SK-N-SH (cell line): ENCODE data around the gene TMEM184A. TPM values are rescaled to one million over a fixed set of nuclear protein-coding genes. Genes with fewer than 3 reads are reported as not detected.

Experiments used
- CTCF ChIA-PET: fragments of 300-600, 350-600 bp; formaldehyde crosslinking; extraction: SDS; loops from one replicate; lab custom pipeline; 2021; lab: Yijun Ruan, JAX
- POLR2A ChIA-PET: fragments of 350-600 bp; sonication (Branson Sonifier 250); formaldehyde crosslinking; extraction: SDS; loops from one replicate; lab custom pipeline; 2020; ENCODE audit warnings: antibody characterized with exemption, inconsistent platforms; lab: Yijun Ruan, JAX
- DNase-seq: peaks from one replicate; pipeline ENCODE4 v3.0.0; 2012
- H2AFZ ChIP-seq: fragments of 200-600 bp; sonication (generic); 2 replicates; pipeline ENCODE4 v1.8.1; 2016; ENCODE audit warnings: antibody characterized with exemption, mild to moderate bottlenecking, low read depth
- H3F3A ChIP-seq: fragments of 200-600 bp; sonication (generic); replicated peaks from 2 replicates; pipeline ENCODE3; 2016; ENCODE audit warnings: antibody characterized with exemption, mild to moderate bottlenecking; ENCODE audit not compliant: insufficient read depth
- H3K27ac ChIP-seq, 2 experiments: fragments of 200-500 bp in 1 of 2; fragments of 200-600 bp in 1 of 2; sonication (Bioruptor generic) in 1 of 2; sonication (generic), shearing (Covaris generic) in 1 of 2; 2 replicates each; pipeline versions ENCODE4 v1.5.1 to v1.6.1; 2014 to 2016; ENCODE audit warnings: low read depth in 2 of 2, inconsistent platforms in 1 of 2, low read length in 1 of 2, mild to moderate bottlenecking in 1 of 2, mixed read lengths in 1 of 2
- H3K27me3 ChIP-seq: fragments of 200-600 bp; sonication (generic), shearing (Covaris generic); 2 replicates; pipeline ENCODE4 v1.6.1; 2016; ENCODE audit warnings: mixed run types; ENCODE audit not compliant: insufficient read depth
- H3K36me3 ChIP-seq, 2 experiments: fragments of 200-500 bp in 1 of 2; fragments of 200-600 bp in 1 of 2; sonication (Bioruptor generic) in 1 of 2; sonication (generic) in 1 of 2; replicated peaks in 1 of 2; 2 replicates each; pipeline versions ENCODE3 to v1.5.1; 2014 to 2016; ENCODE audit warnings: low read length in 1 of 2, mild to moderate bottlenecking in 1 of 2; ENCODE audit not compliant: insufficient read depth in 2 of 2, control insufficient read depth in 1 of 2
- H3K4me1 ChIP-seq, 2 experiments: fragments of 200-500 bp in 1 of 2; fragments of 200-600 bp in 1 of 2; sonication (Bioruptor generic) in 1 of 2; sonication (generic), shearing (Covaris generic) in 1 of 2; 2 replicates each; pipeline versions ENCODE4 v1.5.1 to v1.6.1; 2014 to 2016; ENCODE audit warnings: low read depth in 1 of 2, low read length in 1 of 2, mixed run types in 1 of 2; ENCODE audit not compliant: insufficient read depth in 2 of 2, control insufficient read depth in 1 of 2
- H3K4me2 ChIP-seq: fragments of 200-600 bp; sonication (generic), shearing (Covaris generic); 2 replicates; pipeline ENCODE4 v1.6.1; 2017; ENCODE audit warnings: mixed run types
- H3K4me3 ChIP-seq, 2 experiments: fragments of 200-500 bp in 1 of 2; fragments of 200-600 bp in 1 of 2; sonication (Bioruptor generic) in 1 of 2; sonication (generic), shearing (Covaris generic) in 1 of 2; 2 replicates each; pipeline versions ENCODE4 v1.5.1 to v1.8.1; 2014 to 2016; ENCODE audit warnings: low read depth in 2 of 2, inconsistent platforms in 1 of 2, low read length in 1 of 2, mild to moderate bottlenecking in 1 of 2, mixed read lengths in 1 of 2, moderate library complexity in 1 of 2
- H3K79me2 ChIP-seq: fragments of 200-600 bp; sonication (generic); 2 replicates; pipeline ENCODE4 v1.8.1; 2017; ENCODE audit warnings: mild to moderate bottlenecking; ENCODE audit not compliant: insufficient read depth
- H3K9ac ChIP-seq: fragments of 200-600 bp; sonication (generic); 2 replicates; pipeline ENCODE4 v1.6.1; 2017; ENCODE audit warnings: mixed run types
- H3K9me2 ChIP-seq: fragments of 200-600 bp; sonication (generic); 2 replicates; pipeline ENCODE4 v1.6.1; 2017; ENCODE audit warnings: mixed run types
- H3K9me3 ChIP-seq: fragments of 200-600 bp; sonication (generic); 2 replicates; pipeline ENCODE4 v1.6.1; 2017; ENCODE audit warnings: mixed run types, mild to moderate bottlenecking, moderate library complexity
- H4K20me1 ChIP-seq: fragments of 200-600 bp; sonication (generic); 2 replicates; pipeline ENCODE4 v1.6.1; 2017; ENCODE audit warnings: mild to moderate bottlenecking, mixed run types; ENCODE audit not compliant: insufficient read depth
- CHD2 ChIP-seq: fragments of 150-350 bp; IDR thresholded peaks from 2 replicates; pipeline ENCODE4 v1.6.1; 2018; ENCODE audit warnings: low read length; ENCODE audit not compliant: partially characterized antibody
- ELF1 ChIP-seq: IDR thresholded peaks from 2 replicates; pipeline ENCODE4 v1.4.0; 2012
- EP300 ChIP-seq, 2 experiments: IDR thresholded peaks; 2 replicates each; pipeline versions ENCODE4 v1.4.0 to v1.6.1; 2012; ENCODE audit warnings: borderline replicate concordance in 1 of 2, low read depth in 1 of 2, low read length in 1 of 2
- EZH2phosphoT487 ChIP-seq: fragments of 200-600 bp; sonication (generic); IDR thresholded peaks from 2 replicates; pipeline ENCODE4 v1.6.1; 2017; ENCODE audit warnings: low read depth, mixed run types, mild to moderate bottlenecking, antibody characterized with exemption, moderate library complexity, borderline replicate concordance
- FOSL2 ChIP-seq: IDR thresholded peaks from 2 replicates; pipeline ENCODE4 v1.4.0; 2012; ENCODE audit warnings: low read depth, mild to moderate bottlenecking, moderate library complexity, borderline replicate concordance
- FOXJ3 ChIP-seq: sonication (generic); formaldehyde crosslinking; IDR thresholded peaks from 2 replicates; pipeline ENCODE4 v1.5.1; 2020; ENCODE audit warnings: mild to moderate bottlenecking, missing genetic modification reagents
- FOXM1 ChIP-seq: IDR thresholded peaks from 2 replicates; pipeline ENCODE4 v1.4.0; 2012; ENCODE audit warnings: low read depth, mild to moderate bottlenecking
- GABPA ChIP-seq: IDR thresholded peaks from 2 replicates; pipeline ENCODE4 v1.4.0; 2012; ENCODE audit warnings: low read depth, mild to moderate bottlenecking
- GATA2 ChIP-seq: sonication (generic); formaldehyde crosslinking; IDR thresholded peaks from 2 replicates; pipeline ENCODE4 v1.5.0; 2020; ENCODE audit warnings: mild to moderate bottlenecking, missing genetic modification reagents
- IRF3 ChIP-seq: fragments of 150-350 bp; IDR thresholded peaks from 2 replicates; pipeline ENCODE4 v1.6.1; 2016; ENCODE audit warnings: mild to moderate bottlenecking, low read depth, low read length
- JUND ChIP-seq: IDR thresholded peaks from 2 replicates; pipeline ENCODE4 v1.4.0; 2012
- MAX ChIP-seq: IDR thresholded peaks from 2 replicates; pipeline ENCODE4 v1.4.0; 2012; ENCODE audit warnings: low read depth
- NFIC ChIP-seq: IDR thresholded peaks from 2 replicates; pipeline ENCODE4 v1.4.0; 2012; ENCODE audit warnings: borderline replicate concordance
- NRF1 ChIP-seq: IDR thresholded peaks from 2 replicates; pipeline ENCODE4 v1.6.1; 2012; ENCODE audit warnings: low read depth, mild to moderate bottlenecking, low read length
- POLR2AphosphoS5 ChIP-seq: IDR thresholded peaks from 2 replicates; pipeline ENCODE4 v1.6.1; 2012; ENCODE audit warnings: low read depth, low read length
- RCOR1 ChIP-seq: fragments of 150-350 bp; IDR thresholded peaks from 2 replicates; pipeline ENCODE4 v1.6.1; 2017; ENCODE audit warnings: antibody characterized with exemption, low read length
- REST ChIP-seq: IDR thresholded peaks from 2 replicates; pipeline ENCODE4 v1.6.1; 2012; ENCODE audit warnings: mild to moderate bottlenecking, low read depth, low read length, moderate library complexity
- RFX5 ChIP-seq: IDR thresholded peaks from 2 replicates; pipeline ENCODE4 v1.6.1; 2012; ENCODE audit warnings: mild to moderate bottlenecking, improper control_type of control experiment, low read length
- RXRA ChIP-seq: IDR thresholded peaks from 2 replicates; pipeline ENCODE4 v1.4.0; 2012; ENCODE audit warnings: low read depth, mild to moderate bottlenecking, borderline replicate concordance
- SIN3A ChIP-seq: IDR thresholded peaks from 2 replicates; pipeline ENCODE4 v1.6.1; 2012; ENCODE audit warnings: low read depth, mild to moderate bottlenecking, low read length, moderate library complexity, borderline replicate concordance
- SMC3 ChIP-seq: IDR thresholded peaks from 2 replicates; pipeline ENCODE4 v1.6.1; 2012; ENCODE audit warnings: low read depth, low read length, improper control_type of control experiment
- TAF1 ChIP-seq: IDR thresholded peaks from 2 replicates; pipeline ENCODE4 v1.6.1; 2012; ENCODE audit warnings: low read depth, mild to moderate bottlenecking, low read length, moderate library complexity, borderline replicate concordance
- TCF12 ChIP-seq: IDR thresholded peaks from 2 replicates; pipeline ENCODE4 v1.4.0; 2012
- TEAD4 ChIP-seq: IDR thresholded peaks from 2 replicates; pipeline ENCODE4 v1.4.0; 2012; ENCODE audit warnings: mild to moderate bottlenecking, borderline replicate concordance; ENCODE audit not compliant: insufficient read depth
- ZBTB33 ChIP-seq: IDR thresholded peaks from 2 replicates; pipeline ENCODE4 v1.4.0; 2012; ENCODE audit warnings: low read depth, borderline replicate concordance
- WGBS: methylation state at CpG from one replicate; pipeline ENCODE4 v1.1.6; 2017; ENCODE audit warnings: low lambda C conversion rate; 5-methylcytosine and 5-hydroxymethylcytosine counted together
- polyA plus RNA-seq, 3 experiments: library from polyadenylated mRNA; depleted of rRNA; stranded (reverse); fragments of >200 nt; gene quantifications; 2 replicates each; pipeline ENCODE4 v1.2.3, GENCODE V29; 2012

TMEM184A gene
- polyA plus RNA-seq, 1 of the 3 experiments (the other 2 are of a cell fraction), result 1.5 TPM

- ChIA-PET CTCF (interaction anchor here (0.9 to 4.0 kb wide), 6 partner anchors 18 to 63 kb away, joined by 3 to 24 read pairs (median 3); partner anchors contain the start of gene TMEM184A), POLR2A (no interaction called here)
- Histone ChIP-seq H3K9ac (peak overlapping the region; percentile 98), H3K79me2 (peaks cover 82% of the 10 kb centered on the region), H3K4me1 (peaks cover 41 to 54% of the 10 kb centered on the region in 2 experiments; a peak in 3 of 4 replicates), H4K20me1 (peaks cover 6% of the 10 kb centered on the region; the same call in 1 of the 2 replicates), H3K4me3 (peak overlapping the region; percentile 51 to 64), H3K27ac (peak overlapping the region; percentile 77 to 100), H3F3A (peaks cover 30% of the 10 kb centered on the region), H2AFZ (no peak overlapping the region), H3K36me3 (peaks cover 0 to 26% of the 10 kb centered on the region in 2 experiments), H3K9me3 (no peaks in the 10 kb centered on the region), H3K9me2 (no peaks in the 10 kb centered on the region), H3K27me3 (no peaks in the 10 kb centered on the region), H3K4me2 (peak overlapping the region; percentile 100)
- DNase-seq, result peak; percentile 87
- 28% methylated on average over 22 of the region's 52 CpGs for WGBS
- TF ChIP-seq TCF12 (peak; percentile 77), ELF1 (no peak; the same call in 1 of the 2 replicates), SIN3A (peak; percentile 89; the same call in 1 of the 2 replicates), REST (peak; percentile 55; the same call in 1 of the 2 replicates), CHD2 (peak; percentile 33), GATA2 (CRISPR knock-in tag) (no peak), IRF3 (no peak), EZH2phosphoT487 (no peak), FOXM1 (peak; percentile 45; the same call in 1 of the 2 replicates), FOXJ3 (CRISPR knock-in tag) (no peak), ZBTB33 (no peak), TAF1 (0 out of 2 replicates have a peak, but pooled peaks have one; percentile 57), POLR2AphosphoS5 (peak; percentile 46; the same call in 1 of the 2 replicates), RXRA (peak; percentile 87; the same call in 1 of the 2 replicates), MAX (peak; percentile 85), TEAD4 (peak; percentile 99), EP300 (IDR thresholded peaks at IDR 0.05; ENCODE audit: borderline replicate concordance in 1 of 2, low read depth in 1 of 2, low read length in 1 of 2) (peak in 1 of 2 experiments; percentile 90; a peak in 1 of 4 replicates), GABPA (no peak; the same call in 1 of the 2 replicates), SMC3 (no peak), NRF1 (no peak), RCOR1 (peak; percentile 87), FOSL2 (peak; percentile 97), JUND (peak; percentile 98), RFX5 (no peak), NFIC (peak; percentile 83; the same call in 1 of the 2 replicates)
Measured at GRCh38 chr7:1536743-1537534, 19.1 kb downstream of the TMEM184A start.
